ENCODE data around the gene SCAMP1.

Gene SCAMP1

DNA sequence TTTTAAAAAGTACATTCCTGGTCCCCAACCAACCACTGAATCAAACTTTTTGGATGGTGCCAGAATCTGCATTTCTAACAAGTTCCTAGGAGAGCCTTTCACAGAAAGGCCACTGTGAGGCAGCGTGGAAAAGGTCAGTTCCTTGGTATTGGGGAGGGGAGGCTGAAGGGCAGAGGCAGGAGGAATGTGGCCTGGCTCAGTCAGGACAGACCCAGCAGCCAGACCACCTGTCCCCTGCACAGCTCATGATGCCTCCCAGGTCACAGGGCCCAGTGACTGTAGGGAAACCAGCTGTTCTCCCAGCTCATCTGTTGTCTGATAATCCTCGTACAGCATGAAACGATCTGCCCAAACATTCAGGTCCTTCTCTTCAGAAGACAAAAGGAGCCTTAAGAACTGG, 155.3 kb downstream of the SCAMP1 start:
- Histone ChIP-seq H3K4me1 (ENCODE audit: control insufficient read depth, insufficient read depth, low read length) (no peaks in the 10 kb centered on the region), H3K27me3 (ENCODE audit: control insufficient read depth, insufficient read depth, low read length) (no peaks in the 10 kb centered on the region), H3K27ac (ENCODE audit: low read depth, low read length) (no peak overlapping the region), H3K4me3 (ENCODE audit: low read depth, low read length) (no peak overlapping the region), H3K36me3 (ENCODE audit: control insufficient read depth, insufficient read depth, low read length) (no peaks in the 10 kb centered on the region), H3K9ac (ENCODE audit: low read depth, low read length) (no peak overlapping the region), H3K9me3 (ENCODE audit: control insufficient read depth, insufficient read depth, low read length) (no peaks in the 10 kb centered on the region)

DNA sequence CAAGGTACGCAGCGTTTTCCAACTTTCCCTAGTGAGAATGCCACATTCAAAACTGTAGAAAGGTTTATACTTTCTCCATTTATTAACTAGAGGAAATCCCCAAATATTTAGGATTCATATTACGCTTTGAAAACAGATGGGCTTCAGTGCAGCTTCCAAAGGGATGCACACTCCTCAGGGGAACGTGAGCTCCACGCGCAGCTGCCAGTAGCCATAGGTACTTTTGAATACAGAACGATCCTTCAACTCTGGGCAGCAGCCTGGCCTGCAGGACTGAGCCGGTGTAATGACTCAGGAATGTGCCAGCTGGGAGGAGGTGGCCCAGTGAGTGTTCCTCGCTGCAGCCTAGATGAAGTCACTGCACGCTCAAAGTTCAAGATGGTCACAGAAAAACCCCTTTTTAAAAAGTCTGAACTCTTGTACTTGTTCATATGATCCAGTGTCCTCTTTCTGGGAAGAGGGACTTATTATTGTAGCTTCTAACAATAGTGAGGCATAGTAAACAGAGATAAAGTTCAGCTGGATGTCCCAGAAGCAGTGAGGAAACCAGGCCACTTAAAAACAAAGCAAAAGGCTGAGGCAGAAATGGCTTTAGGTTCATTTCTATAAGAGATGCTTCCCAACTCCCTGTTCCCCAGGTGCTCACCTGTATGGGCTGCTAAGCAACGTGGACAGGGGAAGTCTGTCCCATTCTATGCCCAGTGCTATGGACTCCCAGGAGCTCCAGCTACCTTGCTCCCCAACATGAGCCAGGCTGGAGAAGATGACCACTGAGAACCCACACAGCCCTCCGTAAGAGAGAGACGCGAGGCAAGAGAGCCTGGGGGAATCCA, 158.2 kb downstream of the SCAMP1 start:
- Histone ChIP-seq H3K9ac (ENCODE audit: low read depth, low read length) (no peak overlapping the region), H3K9me3 (ENCODE audit: control insufficient read depth, insufficient read depth, low read length) (no peaks in the 10 kb centered on the region), H3K36me3 (ENCODE audit: control insufficient read depth, insufficient read depth, low read length) (no peaks in the 10 kb centered on the region), H3K4me3 (ENCODE audit: low read depth, low read length) (no peak overlapping the region), H3K27ac (ENCODE audit: low read depth, low read length) (peak overlapping the region; percentile 16), H3K27me3 (ENCODE audit: control insufficient read depth, insufficient read depth, low read length) (no peaks in the 10 kb centered on the region), H3K4me1 (ENCODE audit: control insufficient read depth, insufficient read depth, low read length) (no peaks in the 10 kb centered on the region)

DNA sequence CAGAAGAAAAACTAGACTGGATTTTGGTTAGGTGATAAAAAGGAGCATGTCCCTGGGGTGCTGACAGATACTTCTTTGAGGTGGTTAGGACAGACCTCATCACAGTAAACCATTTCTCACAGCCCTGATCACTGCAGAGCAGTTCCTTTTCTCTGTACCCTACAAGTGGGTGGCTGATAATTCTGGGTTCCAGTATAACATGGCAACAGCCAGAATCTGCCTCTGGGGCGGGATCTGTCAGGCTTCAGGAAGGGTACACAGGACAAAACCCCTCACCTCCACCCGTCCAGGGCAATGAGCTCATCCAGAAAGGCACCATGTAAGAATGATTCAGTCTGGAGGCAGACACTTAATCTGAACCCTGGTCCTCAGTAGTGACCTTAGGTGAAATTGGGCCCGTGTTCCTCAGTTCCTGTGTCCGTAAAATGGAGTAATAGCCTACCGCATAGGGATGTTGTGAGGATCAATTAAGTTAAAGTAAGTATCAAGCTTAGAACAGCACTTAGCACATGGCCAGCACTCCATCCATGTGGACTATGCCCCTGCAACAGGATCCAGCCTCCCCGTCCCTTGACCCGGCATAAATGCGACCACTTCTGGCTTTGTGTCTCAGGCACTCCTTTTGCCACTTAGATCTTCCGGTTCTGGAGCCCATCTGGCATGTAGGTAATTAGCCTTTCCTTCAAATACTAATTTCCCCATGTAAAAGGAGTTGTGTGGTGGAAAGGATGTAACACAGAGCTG, 159.0 kb downstream of the SCAMP1 start:
- Histone ChIP-seq H3K9me3 (ENCODE audit: control insufficient read depth, insufficient read depth, low read length) (no peaks in the 10 kb centered on the region), H3K36me3 (ENCODE audit: control insufficient read depth, insufficient read depth, low read length) (no peaks in the 10 kb centered on the region), H3K27me3 (ENCODE audit: control insufficient read depth, insufficient read depth, low read length) (no peaks in the 10 kb centered on the region), H3K9ac (ENCODE audit: low read depth, low read length) (no peak overlapping the region), H3K27ac (ENCODE audit: low read depth, low read length) (no peak overlapping the region), H3K4me1 (ENCODE audit: control insufficient read depth, insufficient read depth, low read length) (no peaks in the 10 kb centered on the region), H3K4me3 (ENCODE audit: low read depth, low read length) (no peak overlapping the region)

DNA sequence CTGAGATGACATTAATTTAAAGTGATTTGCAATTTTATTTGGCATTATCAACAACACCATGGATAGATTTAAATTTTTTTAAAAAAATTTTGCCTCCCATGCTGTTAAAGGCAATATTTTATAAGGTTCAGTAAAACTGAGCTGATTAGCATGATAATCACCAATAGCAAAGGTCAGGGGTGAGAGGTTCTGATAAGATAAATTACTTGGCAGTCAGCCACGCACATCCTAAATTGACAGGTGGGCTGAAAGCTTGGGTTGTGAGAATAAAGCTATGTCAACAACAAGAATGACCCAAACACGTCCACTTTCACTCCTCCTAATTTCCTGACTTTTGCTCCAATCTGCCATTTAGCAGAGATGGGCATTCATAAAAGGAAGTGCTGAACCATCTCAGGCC, 161.0 kb downstream of the SCAMP1 start:
- Histone ChIP-seq H3K36me3 (ENCODE audit: control insufficient read depth, insufficient read depth, low read length) (no peaks in the 10 kb centered on the region), H3K4me1 (ENCODE audit: control insufficient read depth, insufficient read depth, low read length) (no peaks in the 10 kb centered on the region), H3K9me3 (ENCODE audit: control insufficient read depth, insufficient read depth, low read length) (no peaks in the 10 kb centered on the region)

DNA sequence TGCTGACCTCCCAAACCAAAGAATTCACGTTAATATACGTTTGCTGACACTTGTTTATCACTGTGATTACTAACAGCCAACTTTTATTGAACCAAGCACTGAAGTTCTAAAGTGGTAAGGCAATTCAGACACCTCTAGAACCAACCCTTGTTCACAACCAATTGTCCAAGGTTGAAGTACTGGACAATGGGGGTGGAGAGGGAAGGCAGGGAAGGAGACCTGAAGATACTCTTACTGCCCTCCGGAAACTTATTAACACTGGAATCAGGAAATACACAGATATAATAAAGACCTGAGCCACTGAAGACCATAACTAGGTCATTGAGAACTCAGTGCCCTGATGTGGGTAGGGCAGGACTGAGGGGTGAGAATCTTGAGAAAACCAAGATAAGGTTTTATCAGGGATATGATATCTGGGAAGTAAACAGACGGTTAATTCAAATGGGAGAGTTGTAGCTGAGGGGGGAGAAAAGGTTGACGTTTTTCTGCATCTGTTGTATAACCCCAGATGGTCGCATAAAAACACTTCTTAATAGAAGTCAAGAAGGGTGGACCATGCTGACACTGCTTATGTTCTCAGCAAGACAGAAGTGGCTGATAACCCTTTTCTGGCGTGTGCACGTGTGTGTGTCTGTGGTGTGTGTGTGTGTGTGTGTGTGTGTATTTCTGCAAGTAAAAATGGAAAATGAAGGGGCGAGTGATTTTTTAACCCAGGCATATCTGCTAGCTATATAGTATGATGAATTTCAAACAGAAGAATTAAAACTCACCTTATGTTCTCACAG, 162.3 kb downstream of the SCAMP1 start:
- H3K9ac ChIP-seq (ENCODE audit: low read depth, low read length), result no peak overlapping the region
- H3K4me1 ChIP-seq (ENCODE audit: control insufficient read depth, insufficient read depth, low read length), result peaks cover 10% of the 10 kb centered on the region
- no peak overlapping the region for H3K4me3 ChIP-seq (ENCODE audit: low read depth, low read length)
- H3K27ac ChIP-seq (ENCODE audit: low read depth, low read length), result no peak overlapping the region
- H3K36me3 ChIP-seq (ENCODE audit: control insufficient read depth, insufficient read depth, low read length), result no peaks in the 10 kb centered on the region
- no peaks in the 10 kb centered on the region for H3K27me3 ChIP-seq (ENCODE audit: control insufficient read depth, insufficient read depth, low read length)
- no peaks in the 10 kb centered on the region for H3K9me3 ChIP-seq (ENCODE audit: control insufficient read depth, insufficient read depth, low read length)

More for the DNA sequence above, 161.0 kb downstream of the SCAMP1 start:
- no peak overlapping the region for H3K4me3 ChIP-seq (ENCODE audit: low read depth, low read length)
- no peak overlapping the region for H3K9ac ChIP-seq (ENCODE audit: low read depth, low read length)
- no peaks in the 10 kb centered on the region for H3K27me3 ChIP-seq (ENCODE audit: control insufficient read depth, insufficient read depth, low read length)
- no peak overlapping the region for H3K27ac ChIP-seq (ENCODE audit: low read depth, low read length)

DNA sequence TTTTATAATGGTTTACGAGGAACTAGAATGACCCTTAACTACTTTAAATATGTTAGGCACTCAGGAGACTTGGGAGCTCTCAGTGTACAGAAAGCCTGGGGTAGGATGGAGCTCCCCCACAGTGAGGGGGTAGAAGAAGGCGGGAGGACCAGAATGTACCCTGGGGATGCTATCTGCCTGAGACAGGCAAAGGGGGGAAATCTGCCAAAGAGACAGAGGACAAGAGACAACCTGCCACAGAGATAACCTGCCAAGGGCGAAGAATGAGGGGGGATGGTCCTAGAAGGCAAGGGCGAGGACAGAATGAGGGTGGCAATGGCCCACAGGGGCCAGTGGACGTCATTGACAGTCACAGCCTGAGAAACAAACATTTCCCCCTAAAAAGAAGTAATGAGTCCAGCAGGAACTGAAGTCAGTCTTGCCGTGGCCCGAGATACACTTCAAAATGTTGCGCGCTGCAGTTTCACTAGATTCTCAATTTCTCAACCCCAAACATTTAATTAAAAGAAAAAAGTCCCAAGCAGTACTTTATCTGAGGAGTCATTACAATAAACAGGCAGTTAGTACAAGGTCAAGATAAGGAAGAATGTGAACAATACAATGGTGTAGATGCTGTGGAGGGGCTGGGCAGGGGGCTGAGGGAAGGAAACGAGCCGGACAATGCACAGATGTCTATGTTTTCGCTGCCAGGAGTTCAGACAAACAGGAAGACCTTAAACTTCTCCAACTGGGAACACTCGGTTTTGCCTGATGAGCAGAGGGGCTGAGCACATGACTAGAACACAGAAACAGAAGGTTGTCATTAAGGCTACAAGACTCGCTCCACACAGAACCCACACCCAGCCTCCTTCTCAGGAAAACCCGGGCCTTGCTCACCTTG, 163.1 kb downstream of the SCAMP1 start:
- no peaks in the 10 kb centered on the region for H3K9me3 ChIP-seq (ENCODE audit: control insufficient read depth, insufficient read depth, low read length)
- H3K9ac ChIP-seq (ENCODE audit: low read depth, low read length), result no peak overlapping the region
- H3K27ac ChIP-seq (ENCODE audit: low read depth, low read length), result no peak overlapping the region
- no peak overlapping the region for H3K4me3 ChIP-seq (ENCODE audit: low read depth, low read length)
- H3K4me1 ChIP-seq (ENCODE audit: control insufficient read depth, insufficient read depth, low read length), result peaks cover 16% of the 10 kb centered on the region
- H3K36me3 ChIP-seq (ENCODE audit: control insufficient read depth, insufficient read depth, low read length), result no peaks in the 10 kb centered on the region
- no peaks in the 10 kb centered on the region for H3K27me3 ChIP-seq (ENCODE audit: control insufficient read depth, insufficient read depth, low read length)

DNA sequence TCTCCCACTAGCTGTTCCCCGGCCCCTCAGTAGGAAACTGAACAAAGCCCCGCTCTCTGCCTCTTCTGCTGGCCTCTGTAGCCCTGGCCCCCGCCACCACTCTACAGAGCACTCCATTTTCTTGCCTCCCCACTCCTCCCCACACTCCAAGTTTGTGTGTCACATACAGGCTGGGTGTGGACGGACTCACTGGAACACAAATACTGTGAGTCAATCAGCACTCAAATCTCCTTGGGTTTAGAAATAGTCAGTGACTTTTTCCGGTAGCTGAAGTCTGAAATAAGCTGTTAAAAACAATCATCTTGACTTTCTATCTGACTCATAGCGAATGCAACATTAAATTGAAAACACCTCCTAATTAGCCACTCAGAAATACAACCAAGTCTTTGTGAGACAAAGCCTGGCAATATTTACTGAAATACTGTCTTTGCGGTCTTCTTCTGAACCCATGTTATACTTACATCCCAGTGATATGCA, 165.7 kb downstream of the SCAMP1 start:
- no peak overlapping the region for H3K9ac ChIP-seq (ENCODE audit: low read depth, low read length)

DNA sequence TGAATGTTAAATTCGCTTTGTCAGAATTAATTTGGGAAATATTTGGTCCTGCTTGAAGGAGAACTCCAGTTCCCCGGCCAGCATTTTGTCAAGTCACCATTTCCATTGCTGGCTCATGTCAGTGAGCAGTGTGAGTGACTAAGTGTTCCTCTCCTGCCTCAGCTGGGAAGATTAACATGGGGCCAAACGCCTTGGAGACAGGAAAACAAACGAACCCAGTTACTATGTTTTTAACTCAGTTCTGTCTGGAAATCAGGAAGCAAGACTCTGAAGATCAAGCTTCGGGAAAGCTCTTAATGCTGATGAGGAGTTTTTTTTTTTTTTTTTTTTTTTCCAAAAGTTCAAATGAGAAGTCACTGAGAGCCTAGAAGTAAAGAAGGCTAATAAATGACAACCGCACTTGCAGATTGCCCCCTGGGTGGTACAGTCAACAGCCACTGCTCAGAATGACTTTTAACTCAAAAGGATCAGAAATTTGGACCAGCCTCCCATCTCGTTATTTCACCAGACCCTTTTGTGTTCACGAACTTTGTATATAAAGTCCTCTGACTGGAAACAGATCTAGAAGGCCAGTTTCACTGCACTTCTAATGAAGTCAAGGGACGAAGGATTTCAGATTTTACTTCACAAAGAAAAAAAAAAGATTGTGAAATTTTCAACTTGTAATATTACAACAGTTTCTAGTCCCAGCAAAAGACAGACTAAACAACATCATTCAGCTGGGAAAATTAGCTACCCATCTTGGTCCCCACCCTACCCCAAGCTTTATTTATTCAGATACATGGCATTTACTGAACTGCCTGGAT, 166.8 kb downstream of the SCAMP1 start:
- peaks cover 16% of the 10 kb centered on the region for H3K4me1 ChIP-seq (ENCODE audit: control insufficient read depth, insufficient read depth, low read length)
- H3K27ac ChIP-seq (ENCODE audit: low read depth, low read length), result peak overlapping the region; percentile 68
- H3K9ac ChIP-seq (ENCODE audit: low read depth, low read length), result no peak overlapping the region

More for the DNA sequence above, 165.7 kb downstream of the SCAMP1 start:
- H3K4me1 ChIP-seq (ENCODE audit: control insufficient read depth, insufficient read depth, low read length), result peaks cover 16% of the 10 kb centered on the region
- H3K27ac ChIP-seq (ENCODE audit: low read depth, low read length), result no peak overlapping the region
- no peaks in the 10 kb centered on the region for H3K9me3 ChIP-seq (ENCODE audit: control insufficient read depth, insufficient read depth, low read length)
- no peaks in the 10 kb centered on the region for H3K36me3 ChIP-seq (ENCODE audit: control insufficient read depth, insufficient read depth, low read length)
- no peak overlapping the region for H3K4me3 ChIP-seq (ENCODE audit: low read depth, low read length)
- no peaks in the 10 kb centered on the region for H3K27me3 ChIP-seq (ENCODE audit: control insufficient read depth, insufficient read depth, low read length)

DNA sequence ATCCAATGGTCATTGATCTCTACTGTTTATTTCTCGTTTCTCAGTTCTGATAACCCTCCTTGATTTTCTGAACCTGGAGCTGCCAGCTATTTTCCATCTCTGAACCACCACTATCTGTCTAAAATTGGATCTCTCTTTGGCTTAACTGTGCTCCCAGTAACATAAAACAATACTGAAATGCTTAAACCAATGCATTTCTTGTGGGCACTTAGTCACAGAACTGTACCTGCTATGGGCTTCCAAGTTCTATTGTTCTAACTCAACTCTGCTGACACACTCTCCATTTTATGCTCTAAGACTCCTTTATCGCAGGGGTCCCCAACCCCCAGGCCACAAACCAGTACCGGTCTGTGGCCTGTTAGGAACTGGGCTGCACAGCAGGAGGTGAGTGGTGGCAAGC, 167.5 kb downstream of the SCAMP1 start:
- H3K4me3 ChIP-seq (ENCODE audit: low read depth, low read length), result no peak overlapping the region
- H3K9ac ChIP-seq (ENCODE audit: low read depth, low read length), result no peak overlapping the region
- peak overlapping the region; percentile 68 for H3K27ac ChIP-seq (ENCODE audit: low read depth, low read length)
- no peaks in the 10 kb centered on the region for H3K27me3 ChIP-seq (ENCODE audit: control insufficient read depth, insufficient read depth, low read length)
- H3K4me1 ChIP-seq (ENCODE audit: control insufficient read depth, insufficient read depth, low read length), result peaks cover 16% of the 10 kb centered on the region
- no peaks in the 10 kb centered on the region for H3K9me3 ChIP-seq (ENCODE audit: control insufficient read depth, insufficient read depth, low read length)
- no peaks in the 10 kb centered on the region for H3K36me3 ChIP-seq (ENCODE audit: control insufficient read depth, insufficient read depth, low read length)

More for the DNA sequence above, 166.8 kb downstream of the SCAMP1 start:
- no peaks in the 10 kb centered on the region for H3K36me3 ChIP-seq (ENCODE audit: control insufficient read depth, insufficient read depth, low read length)
- H3K9me3 ChIP-seq (ENCODE audit: control insufficient read depth, insufficient read depth, low read length), result no peaks in the 10 kb centered on the region
- no peaks in the 10 kb centered on the region for H3K27me3 ChIP-seq (ENCODE audit: control insufficient read depth, insufficient read depth, low read length)
- H3K4me3 ChIP-seq (ENCODE audit: low read depth, low read length), result no peak overlapping the region
